KMS-11 (cell line): ENCODE measurements around the gene PIR.

Experiments
- H2AFZ ChIP-seq: fragments of 200-600 bp; sonication (generic); 2 replicates; pipeline ENCODE4 v1.6.1; 2016; ENCODE audit warnings: antibody characterized with exemption, mixed run types, low read depth
- H3K27ac ChIP-seq: fragments of 200-600 bp; sonication (generic); 2 replicates; pipeline ENCODE4 v1.6.1; 2016; ENCODE audit warnings: mild to moderate bottlenecking, mixed run types
- H3K27me3 ChIP-seq: fragments of 200-600 bp; sonication (generic); 2 replicates; pipeline ENCODE4 v1.6.1; 2017; ENCODE audit warnings: mild to moderate bottlenecking, low read depth, mixed run types, moderate library complexity; ENCODE audit not compliant: insufficient read depth
- H3K36me3 ChIP-seq: fragments of 200-600 bp; sonication (generic); 2 replicates; pipeline ENCODE4 v1.6.1; 2017; ENCODE audit warnings: mild to moderate bottlenecking, mixed run types; ENCODE audit not compliant: insufficient read depth
- H3K4me1 ChIP-seq: fragments of 200-600 bp; sonication (generic); 2 replicates; pipeline ENCODE4 v1.6.1; 2016; ENCODE audit warnings: mild to moderate bottlenecking, low read depth, mixed run types; ENCODE audit not compliant: poor library complexity, severe bottlenecking
- H3K4me2 ChIP-seq: fragments of 200-600 bp; sonication (generic); 2 replicates; pipeline ENCODE4 v1.7.0; 2016; ENCODE audit warnings: mild to moderate bottlenecking, mixed run types
- H3K4me3 ChIP-seq: fragments of 200-600 bp; sonication (generic); IDR thresholded peaks from 2 replicates; pipeline ENCODE4 v1.6.1; 2017; ENCODE audit warnings: low read depth, low read length, mixed read lengths; ENCODE audit not compliant: insufficient read depth
- H3K79me2 ChIP-seq: fragments of 200-600 bp; sonication (generic); 2 replicates; pipeline ENCODE4 v1.6.1; 2016; ENCODE audit warnings: low read depth, mixed run types; ENCODE audit not compliant: insufficient read depth
- H3K9ac ChIP-seq: fragments of 200-600 bp; sonication (generic); 2 replicates; pipeline ENCODE4 v1.6.1; 2016; ENCODE audit warnings: mild to moderate bottlenecking, mixed run types
- H4K20me1 ChIP-seq: fragments of 200-600 bp; sonication (generic); 2 replicates; pipeline ENCODE4 v1.6.1; 2016; ENCODE audit warnings: mild to moderate bottlenecking, mixed run types; ENCODE audit not compliant: insufficient read depth
- TF ChIP-seq, protein P1 (sequence below): fragments of 200-600 bp; sonication (generic); conservative IDR thresholded peaks from 2 replicates; pipeline ENCODE4 v1.6.1; 2017; ENCODE audit warnings: low read depth, mild to moderate bottlenecking, antibody characterized with exemption, low read length, moderate library complexity, mixed read lengths

PIR gene

DNA sequence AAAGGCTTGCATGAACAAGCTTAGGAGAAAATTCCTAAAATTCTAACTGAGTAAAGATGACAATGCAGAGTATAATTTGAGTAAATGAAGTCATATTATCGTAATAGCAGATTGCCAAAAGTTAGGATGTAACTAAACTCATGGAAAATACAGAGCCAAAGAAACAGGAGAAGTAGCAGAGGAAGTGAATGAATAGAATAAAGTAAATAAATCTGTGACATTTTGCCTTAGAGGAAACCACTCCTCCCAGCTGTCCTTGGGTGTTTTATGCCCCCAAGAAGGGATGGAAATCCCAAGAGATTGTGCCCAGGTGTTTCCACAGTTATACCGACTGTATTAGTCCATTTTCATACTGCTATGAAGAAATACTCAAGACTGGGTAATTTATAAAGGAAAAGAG is 5.6 kb upstream of the PIR start:
- Histone ChIP-seq H4K20me1 (no peaks in the 10 kb centered on the region), H3K4me2 (no peak overlapping the region), H3K27me3 (no peaks in the 10 kb centered on the region), H3K27ac (no peak overlapping the region), H3K9ac (no peak overlapping the region), H3K79me2 (no peaks in the 10 kb centered on the region), H2AFZ (no peak overlapping the region), H3K4me3 (no peak overlapping the region), H3K36me3 (no peaks in the 10 kb centered on the region), H3K4me1 (peaks cover 3% of the 10 kb centered on the region)
- TF ChIP-seq, protein P1, sequence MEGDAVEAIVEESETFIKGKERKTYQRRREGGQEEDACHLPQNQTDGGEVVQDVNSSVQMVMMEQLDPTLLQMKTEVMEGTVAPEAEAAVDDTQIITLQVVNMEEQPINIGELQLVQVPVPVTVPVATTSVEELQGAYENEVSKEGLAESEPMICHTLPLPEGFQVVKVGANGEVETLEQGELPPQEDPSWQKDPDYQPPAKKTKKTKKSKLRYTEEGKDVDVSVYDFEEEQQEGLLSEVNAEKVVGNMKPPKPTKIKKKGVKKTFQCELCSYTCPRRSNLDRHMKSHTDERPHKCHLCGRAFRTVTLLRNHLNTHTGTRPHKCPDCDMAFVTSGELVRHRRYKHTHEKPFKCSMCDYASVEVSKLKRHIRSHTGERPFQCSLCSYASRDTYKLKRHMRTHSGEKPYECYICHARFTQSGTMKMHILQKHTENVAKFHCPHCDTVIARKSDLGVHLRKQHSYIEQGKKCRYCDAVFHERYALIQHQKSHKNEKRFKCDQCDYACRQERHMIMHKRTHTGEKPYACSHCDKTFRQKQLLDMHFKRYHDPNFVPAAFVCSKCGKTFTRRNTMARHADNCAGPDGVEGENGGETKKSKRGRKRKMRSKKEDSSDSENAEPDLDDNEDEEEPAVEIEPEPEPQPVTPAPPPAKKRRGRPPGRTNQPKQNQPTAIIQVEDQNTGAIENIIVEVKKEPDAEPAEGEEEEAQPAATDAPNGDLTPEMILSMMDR: no peak

DNA sequence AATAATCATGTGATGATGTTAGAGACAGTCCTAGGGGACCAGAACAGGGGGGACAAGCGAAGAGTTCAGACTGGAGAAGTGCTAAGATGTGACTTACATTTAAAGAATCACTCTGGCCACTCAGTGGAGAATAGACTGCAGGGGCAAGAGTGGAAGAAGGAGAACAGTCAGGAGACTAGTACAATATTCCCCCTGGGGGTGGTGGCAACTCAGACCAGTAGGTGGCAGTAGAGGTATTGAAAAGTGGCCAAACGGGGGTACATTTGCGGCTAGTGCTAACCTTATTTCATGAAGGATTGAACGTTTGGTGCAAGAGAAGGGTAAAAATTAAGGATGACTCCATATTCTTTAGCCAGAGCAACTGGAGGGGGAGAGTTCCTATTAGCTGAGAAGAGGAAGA is 4.7 kb upstream of the PIR start:
- no peak overlapping the region for H2AFZ ChIP-seq
- no peaks in the 10 kb centered on the region for H3K79me2 ChIP-seq
- H3K27ac ChIP-seq: no peak overlapping the region
- TF ChIP-seq, protein P1: peak; percentile 70
- no peak overlapping the region for H3K4me3 ChIP-seq
- H4K20me1 ChIP-seq: no peaks in the 10 kb centered on the region
- no peaks in the 10 kb centered on the region for H3K36me3 ChIP-seq
- H3K9ac ChIP-seq: no peak overlapping the region
- no peaks in the 10 kb centered on the region for H3K27me3 ChIP-seq
- peaks cover 5% of the 10 kb centered on the region for H3K4me1 ChIP-seq
- no peak overlapping the region for H3K4me2 ChIP-seq

DNA sequence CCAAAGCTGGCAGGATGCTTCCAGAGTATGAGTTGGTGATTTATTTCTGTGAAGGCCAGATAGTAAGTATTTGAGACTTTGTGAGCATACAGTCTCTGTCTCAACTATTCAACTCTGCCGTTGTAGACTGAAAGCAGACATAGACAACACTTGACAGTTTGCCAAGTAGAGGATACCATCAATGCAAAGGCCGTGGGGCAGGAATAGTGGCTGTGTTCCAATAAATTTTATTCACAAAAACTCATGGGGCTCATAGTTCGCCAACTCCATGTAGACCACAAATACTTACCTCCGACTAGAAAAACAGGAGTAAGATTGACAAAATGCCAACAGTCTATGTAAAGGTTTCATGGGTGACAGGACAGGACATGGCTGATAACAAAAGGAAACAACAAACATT is 3.7 kb upstream of the PIR start:
- peaks cover 11% of the 10 kb centered on the region for H3K4me1 ChIP-seq
- no peaks in the 10 kb centered on the region for H3K36me3 ChIP-seq
- H3K4me3 ChIP-seq: no peak overlapping the region
- H3K4me2 ChIP-seq: no peak overlapping the region
- no peak overlapping the region for H3K27ac ChIP-seq
- H2AFZ ChIP-seq: no peak overlapping the region
- TF ChIP-seq, protein P1: no peak
- no peak overlapping the region for H3K9ac ChIP-seq
- no peaks in the 10 kb centered on the region for H4K20me1 ChIP-seq
- H3K27me3 ChIP-seq: no peaks in the 10 kb centered on the region
- peaks cover 6% of the 10 kb centered on the region; the same call in 1 of the 2 replicates for H3K79me2 ChIP-seq

DNA sequence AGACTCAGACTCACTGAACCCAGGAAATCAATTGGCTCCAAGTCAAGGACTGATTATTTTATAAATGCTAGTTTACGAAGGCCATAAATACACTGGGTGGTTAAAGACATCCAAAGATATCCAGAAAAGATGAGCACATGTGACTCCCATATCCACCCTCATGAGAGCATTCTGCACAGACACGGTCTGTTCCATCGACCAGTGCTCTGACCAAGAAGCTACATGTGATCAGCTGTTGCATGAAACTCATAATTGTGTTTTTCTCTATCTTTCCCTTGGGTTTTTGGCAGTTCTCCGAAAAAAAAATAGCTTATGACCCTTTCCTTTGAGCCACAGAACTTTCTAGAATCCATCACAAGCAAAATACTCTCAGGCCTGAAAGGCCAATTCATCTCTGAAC is 2.7 kb upstream of the PIR start:
- no peaks in the 10 kb centered on the region for H4K20me1 ChIP-seq
- no peaks in the 10 kb centered on the region for H3K36me3 ChIP-seq
- no peak overlapping the region for H3K9ac ChIP-seq
- peaks cover 6% of the 10 kb centered on the region; the same call in 1 of the 2 replicates for H3K79me2 ChIP-seq
- H3K4me3 ChIP-seq: no peak overlapping the region
- H3K27me3 ChIP-seq: no peaks in the 10 kb centered on the region
- no peak overlapping the region for H3K27ac ChIP-seq
- no peak overlapping the region for H3K4me2 ChIP-seq
- TF ChIP-seq, protein P1: no peak
- H2AFZ ChIP-seq: no peak overlapping the region
- peaks cover 11% of the 10 kb centered on the region for H3K4me1 ChIP-seq
